Activated naive CD4-positive, alpha-beta T cell (primary cell): ENCODE measurements around the gene DNM3.
"Not testable (repeated sequence)": the region's sequence is repeated elsewhere in the genome, so short reads cannot be mapped to it uniquely, and the experiment has no call there.

Experiments
- DNase-seq, 4 experiments: peaks; one replicate each; lab custom pipeline; 2025; lab: John Stamatoyannopoulos, UW

The DNM3 gene

DNA sequence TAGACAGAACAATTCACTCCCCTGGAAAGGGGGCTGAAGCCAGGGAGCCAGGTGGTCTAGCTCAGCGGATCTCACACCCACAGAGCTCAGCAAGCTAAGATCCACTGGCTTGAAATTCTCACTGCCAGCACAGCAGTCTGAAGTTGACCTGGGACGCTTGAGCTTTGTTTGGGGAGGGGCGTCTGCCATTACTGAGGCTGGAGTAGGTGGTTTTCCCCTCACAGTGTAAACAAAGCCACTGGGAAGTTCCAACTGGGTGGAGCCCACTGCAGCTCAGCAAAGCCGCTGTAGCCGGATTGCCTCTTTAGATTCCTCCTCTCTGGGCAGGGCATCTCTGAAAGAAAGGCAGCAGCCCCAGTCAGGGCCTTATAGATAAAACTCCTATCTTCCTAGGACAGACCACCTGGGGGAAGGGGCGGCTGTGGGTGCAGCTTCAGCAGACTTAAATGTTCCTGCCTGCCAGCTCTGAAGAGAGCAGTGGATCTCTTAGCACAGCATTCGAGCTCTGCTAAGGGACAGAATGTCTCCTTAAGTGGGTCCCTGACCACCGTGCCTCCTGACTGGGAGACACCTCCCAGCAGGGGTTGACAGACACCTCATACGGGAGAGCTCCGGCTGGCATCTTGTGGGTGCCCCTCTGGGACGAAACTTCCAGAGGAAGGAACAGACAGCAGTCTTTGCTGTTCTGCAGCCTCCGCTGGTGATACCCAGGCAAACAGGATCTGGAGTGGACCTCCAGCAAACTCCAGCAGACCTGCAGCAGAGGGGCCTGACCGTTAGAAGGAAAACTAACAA lies 183.8 kb downstream of the DNM3 start:
- not testable (repeated sequence) for DNase-seq

GRCh38 chr1:172040466-172040865 lies 199.2 kb downstream of the DNM3 start:
- no peak for DNase-seq

- DNase-seq: no peak
These were observed 199.8 kb downstream of the DNM3 start for GRCh38 chr1:172041102-172041501.

- no peak for DNase-seq
These were observed 200.4 kb downstream of the DNM3 start for GRCh38 chr1:172041742-172042141.

GRCh38 chr1:172043900-172044299 lies 202.6 kb downstream of the DNM3 start:
- DNase-seq: no peak

DNA sequence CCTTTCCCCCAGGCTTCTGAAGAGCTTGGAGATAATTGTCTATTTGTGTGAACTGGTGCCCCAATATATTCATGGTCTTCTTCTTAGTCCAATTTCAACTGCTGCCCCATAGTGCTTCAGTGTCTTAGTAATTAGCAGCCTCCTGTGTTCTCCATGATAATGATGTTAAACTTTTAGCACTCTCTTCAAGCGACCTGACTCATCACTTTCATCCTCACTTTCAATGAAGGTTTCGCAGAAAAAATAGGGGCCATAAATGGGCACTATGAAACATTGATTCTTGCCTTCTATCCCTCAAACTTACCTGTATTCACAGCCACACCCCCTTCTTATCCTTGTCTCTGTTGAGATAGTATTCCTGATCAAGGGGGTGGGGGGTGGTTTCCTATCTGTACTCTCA lies 210.6 kb downstream of the DNM3 start:
- no peak for DNase-seq

DNA sequence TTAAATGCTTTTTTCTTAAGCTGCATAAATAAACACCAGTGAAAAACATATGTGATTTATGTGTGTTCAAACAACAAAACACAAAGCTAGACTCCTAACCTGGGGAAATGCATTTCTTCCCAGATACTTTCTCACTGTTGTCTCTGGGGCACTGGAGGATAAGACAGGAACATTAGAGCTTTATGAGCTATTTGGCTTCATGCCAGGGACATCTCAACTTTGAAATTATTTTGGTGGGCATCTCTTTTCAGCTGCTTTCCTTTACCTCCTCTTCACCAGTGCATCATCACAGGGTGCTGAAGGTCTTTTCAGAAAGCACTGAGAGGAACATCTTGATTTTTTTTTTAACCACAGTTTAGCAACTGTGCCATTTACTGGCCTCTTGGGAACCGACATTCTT lies 212.9 kb downstream of the DNM3 start:
- no peak for DNase-seq

DNA sequence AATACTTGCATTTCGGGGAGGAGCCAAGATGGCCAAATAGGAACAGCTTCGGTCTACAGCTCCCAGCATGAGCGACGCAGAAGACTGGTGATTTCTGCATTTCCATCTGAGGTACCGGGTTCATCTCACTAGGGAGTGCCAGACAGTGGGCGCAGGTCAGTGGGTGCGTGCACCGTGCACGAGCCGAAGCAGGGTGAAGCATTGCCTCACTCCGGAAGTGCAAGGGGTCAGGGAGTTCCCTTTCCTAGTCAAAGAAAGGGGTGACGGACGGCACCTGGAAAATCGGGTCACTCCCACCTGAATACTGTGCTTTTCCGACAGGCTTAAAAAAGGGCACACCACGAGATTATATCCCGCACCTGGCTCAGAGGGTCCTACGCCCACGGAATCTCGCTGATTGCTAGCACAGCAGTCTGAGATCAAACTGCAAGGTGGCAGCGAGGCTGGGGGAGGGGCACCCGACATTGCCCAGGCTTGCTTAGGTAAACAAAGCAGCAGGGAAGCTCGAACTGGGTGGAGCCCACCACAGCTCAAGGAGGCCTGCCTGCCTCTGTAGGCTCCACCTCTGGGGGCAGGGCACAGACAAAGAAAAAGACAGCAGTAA lies 214.6 kb downstream of the DNM3 start:
- DNase-seq: not testable (repeated sequence)

GRCh38 chr1:172068334-172068733 lies 227.0 kb downstream of the DNM3 start:
- DNase-seq: no peak

DNA sequence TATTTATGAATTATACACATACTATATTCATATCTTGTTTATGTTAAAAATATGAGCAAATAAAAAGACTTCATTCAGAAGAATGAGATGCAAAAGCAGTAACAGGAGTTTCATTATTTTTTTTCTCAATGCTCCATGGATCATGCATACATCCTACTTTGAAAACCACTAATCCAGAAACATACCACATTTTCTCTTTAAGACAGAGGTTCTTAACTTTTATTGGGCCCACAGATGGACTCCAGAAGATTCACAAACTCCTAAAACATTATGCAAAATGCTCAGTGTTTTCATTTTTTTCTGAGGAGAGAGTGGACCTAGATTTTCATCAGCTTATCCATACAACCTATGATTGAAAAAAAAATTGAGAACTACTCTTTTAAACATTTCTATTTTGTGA lies 227.8 kb downstream of the DNM3 start:
- no peak for DNase-seq

GRCh38 chr1:172069534-172069933 lies 228.2 kb downstream of the DNM3 start:
- no peak for DNase-seq

DNA sequence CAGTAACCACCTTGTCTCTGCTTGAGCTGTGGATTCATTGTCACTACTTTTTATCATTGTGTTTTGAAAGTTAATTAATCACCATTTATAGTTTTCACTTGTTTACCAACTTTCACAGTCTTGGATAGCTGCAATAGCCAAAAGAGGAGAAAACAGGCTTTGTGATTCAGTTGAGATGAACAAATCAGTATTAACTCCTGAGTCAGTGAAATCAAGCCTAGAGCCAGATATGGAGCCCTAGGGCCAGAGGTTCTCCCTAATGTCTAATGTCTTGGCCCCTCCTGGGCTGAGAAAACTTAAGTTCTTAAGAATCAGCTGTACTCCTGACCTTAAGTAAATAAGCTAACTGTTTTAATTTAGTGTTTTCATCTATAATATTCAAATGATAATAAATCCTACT lies 228.8 kb downstream of the DNM3 start:
- no peak for DNase-seq

GRCh38 chr1:172071746-172072145 lies 230.4 kb downstream of the DNM3 start:
- DNase-seq: no peak

GRCh38 chr1:172079859-172080258 lies 238.6 kb downstream of the DNM3 start:
- DNase-seq: not testable (repeated sequence)

DNA sequence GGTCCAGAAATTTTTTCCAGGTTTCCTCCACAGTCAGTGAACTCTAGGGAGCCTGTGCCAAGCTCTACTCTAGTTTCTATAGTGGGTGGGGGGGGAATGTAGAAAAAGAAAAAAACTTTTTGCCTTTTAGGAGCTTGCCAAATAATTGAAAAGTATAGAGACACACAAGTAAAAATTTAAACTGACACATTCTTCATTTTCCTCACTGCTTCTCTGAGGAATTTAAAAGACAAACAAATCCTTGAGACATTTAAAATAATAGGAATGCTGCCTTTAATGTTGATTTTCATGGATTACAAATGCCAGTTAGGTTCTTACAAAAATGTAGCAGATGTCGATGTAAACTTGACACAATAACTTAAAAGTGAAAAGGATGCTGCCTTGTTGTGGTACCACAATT lies 241.9 kb downstream of the DNM3 start:
- DNase-seq: no peak

GRCh38 chr1:172084876-172085275 lies 243.6 kb downstream of the DNM3 start:
- no peak for DNase-seq

- DNase-seq: no peak
These were observed 244.0 kb downstream of the DNM3 start for GRCh38 chr1:172085317-172085716.

DNA sequence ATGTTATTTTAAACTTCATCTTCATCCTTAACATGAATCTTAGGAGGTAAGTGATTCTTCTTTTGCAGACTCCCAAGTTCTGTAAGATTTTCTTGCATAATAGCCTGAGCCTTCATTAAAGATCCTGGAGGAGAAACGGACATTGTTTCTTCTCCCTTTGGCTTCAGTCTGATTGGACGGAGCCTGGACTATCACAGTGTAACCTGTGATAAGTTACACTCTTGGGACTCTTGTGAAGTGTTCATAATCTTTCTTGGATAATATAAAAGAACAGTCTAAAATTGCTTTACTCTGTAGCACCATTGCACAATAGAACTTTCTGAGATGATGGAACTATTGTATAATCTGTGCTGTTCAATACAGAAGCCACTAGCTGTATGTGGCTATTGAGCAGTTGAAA lies 244.8 kb downstream of the DNM3 start:
- no peak for DNase-seq

DNA sequence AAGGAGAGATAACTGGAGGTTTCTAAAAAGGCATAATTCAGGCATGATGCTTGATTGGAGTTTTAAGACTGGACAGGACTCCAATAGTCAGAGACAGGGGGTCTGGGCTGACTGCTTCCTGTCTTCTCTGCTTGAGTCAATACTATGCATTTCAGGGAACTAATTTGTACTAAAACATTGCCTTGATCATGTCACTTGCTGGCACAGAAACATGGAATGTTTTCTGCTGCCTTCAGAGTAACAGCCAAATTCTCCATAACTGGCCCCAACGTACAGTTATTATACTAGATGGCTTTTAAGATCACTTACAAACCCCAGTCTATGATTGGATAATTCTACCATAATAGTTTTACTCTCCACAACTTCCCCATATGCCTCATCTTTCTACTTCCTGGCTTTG lies 247.0 kb downstream of the DNM3 start:
- DNase-seq: no peak

DNA sequence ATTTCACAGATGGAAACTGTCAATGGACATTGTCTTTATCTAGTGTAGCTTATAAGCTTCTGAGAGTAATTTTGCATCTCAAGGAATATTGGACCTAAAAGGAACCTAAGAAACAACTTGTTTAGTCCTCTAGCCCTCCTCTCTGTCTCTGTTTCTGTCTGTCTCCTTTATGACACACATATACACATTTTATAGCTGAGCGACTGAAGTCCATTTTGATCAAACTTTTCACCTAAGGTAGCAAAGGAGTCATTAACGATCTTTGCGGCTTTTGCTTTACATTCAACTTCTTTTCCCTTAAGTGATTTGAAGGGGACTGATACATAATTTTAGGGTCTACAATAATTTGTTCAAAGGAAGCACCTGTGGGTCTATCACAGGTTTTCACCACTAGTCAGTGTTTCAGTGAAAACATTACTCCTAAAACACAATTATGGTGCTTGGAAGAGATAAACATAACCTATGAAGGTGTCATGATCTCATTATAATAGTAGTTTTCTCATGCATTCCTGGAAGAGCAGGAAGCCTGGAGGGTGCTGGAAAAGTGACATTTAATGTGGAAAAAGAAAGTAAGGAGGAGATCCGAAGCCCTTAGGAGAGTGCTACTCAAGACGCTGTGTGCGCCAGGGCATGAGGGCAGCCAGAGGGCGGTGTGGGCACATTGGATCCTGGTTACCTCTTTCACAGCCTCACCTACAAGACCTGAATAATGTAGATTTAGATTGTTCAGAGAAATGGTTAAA lies 248.6 kb downstream of the DNM3 start:
- DNase-seq: peak in 3 of 4 experiments; percentile 1 to 42 (median 25)

DNA sequence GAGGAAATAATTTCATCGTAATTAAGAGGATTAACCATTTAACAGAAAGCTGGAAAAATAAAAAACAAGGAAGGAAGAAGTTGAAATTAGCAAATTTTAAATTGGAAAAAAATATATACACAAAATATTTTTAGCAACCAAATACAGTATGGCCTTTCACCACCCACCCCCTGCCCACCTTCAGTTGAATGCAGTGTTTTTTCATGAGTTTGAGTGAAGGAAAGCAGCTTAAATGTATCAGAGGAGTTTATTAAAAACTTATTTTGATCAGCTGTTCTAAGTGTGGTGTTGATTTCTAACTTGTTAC lies 249.2 kb downstream of the DNM3 start:
- DNase-seq: no peak

GRCh38 chr1:172095846-172096245 lies 254.5 kb downstream of the DNM3 start:
- no peak for DNase-seq

DNA sequence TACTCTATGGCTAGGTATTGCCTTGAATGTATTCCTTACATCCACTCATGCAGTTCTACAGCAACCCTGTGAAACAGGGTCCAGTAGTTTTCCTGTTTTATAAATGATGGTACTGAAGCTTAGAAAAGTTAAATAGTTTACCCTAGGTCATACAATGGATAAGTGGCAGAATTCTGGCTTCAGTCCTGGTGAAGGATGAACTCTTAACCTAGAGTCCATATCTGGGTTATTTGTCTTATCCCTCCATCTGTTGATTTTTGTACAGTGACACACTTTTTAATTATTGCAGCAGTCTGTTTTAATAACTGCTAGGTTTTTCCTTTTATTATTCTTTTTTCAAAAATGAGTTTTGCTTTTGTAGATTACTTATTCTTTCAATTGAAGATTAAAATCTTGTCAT lies 263.9 kb downstream of the DNM3 start:
- no peak for DNase-seq
